HG03060 (cell line): Measurements from ENCODE around the gene SYT11.
A peak's percentile ranks its signal among the peaks of the same experiment; 100 is the strongest.
"Not testable (repeated sequence)": the region's sequence is repeated elsewhere in the genome, so short reads cannot be mapped to it uniquely, and the experiment has no call there.

Experiments
- ATAC-seq: cut with Tn5 transposase; IDR thresholded peaks from one replicate; pipeline ENCODE4 v1.9.1; 2021; ENCODE audit warnings: low read depth, moderate number of reproducible peaks; ENCODE audit not compliant: unreplicated experiment

The SYT11 gene

DNA sequence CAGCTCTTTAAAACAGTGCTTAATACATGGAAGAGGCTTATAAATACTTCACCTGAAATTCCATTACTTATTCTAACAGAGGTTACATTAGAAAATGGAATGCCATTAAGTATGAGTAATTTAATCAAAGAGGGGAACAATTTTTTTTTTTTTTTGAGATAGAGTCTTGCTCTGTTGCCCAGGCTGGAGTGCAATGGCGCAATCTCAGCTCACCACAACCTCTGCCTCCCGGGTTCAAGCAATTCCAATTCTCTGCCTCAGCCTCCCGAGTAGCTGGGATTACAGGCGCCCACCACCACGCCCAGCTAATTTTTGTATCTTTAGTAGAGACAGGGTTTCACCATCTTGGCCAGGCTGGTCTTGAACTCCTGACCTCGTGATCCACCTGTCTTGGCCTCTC is 36.2 kb downstream of the SYT11 start:
- ATAC-seq: not testable (repeated sequence)

DNA sequence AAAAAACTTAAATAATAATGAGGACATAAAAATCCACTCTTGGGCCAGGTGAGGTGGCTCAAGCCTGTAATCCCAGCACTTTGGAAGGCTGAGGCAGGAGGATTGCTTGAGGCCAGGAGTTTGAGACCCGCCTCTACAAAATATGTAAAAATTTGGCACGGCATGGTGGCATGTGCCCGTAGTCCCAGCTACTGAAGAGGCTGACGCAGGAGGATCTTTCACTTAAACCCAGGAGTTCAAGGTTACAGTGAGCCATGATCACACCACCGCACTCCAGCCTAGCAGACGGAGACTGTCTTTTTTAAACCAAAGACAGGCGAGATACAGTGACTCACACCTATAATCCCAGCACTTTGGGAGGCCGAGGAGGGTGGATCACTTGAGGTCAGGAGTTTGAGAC is 37.1 kb downstream of the SYT11 start:
- ATAC-seq: not testable (repeated sequence)

DNA sequence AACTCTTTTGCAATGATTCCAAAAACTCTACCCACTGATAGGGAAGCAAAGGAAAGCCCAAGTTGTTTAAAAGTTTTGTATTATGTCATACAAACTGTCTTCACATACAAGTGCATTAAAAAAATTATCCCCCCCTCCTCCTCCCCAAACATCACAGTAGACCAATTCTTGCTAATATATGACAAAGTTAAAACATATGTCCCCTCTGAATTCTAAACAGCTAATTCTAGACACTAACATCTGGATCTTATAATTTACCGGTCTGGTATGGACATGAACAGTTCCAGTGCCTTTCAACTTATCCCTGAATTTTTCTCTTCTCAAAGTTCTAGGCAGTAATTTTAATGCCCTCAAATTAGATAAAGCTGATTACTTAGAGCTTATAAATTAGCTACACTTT is 38.4 kb downstream of the SYT11 start:
- ATAC-seq: no peak

DNA sequence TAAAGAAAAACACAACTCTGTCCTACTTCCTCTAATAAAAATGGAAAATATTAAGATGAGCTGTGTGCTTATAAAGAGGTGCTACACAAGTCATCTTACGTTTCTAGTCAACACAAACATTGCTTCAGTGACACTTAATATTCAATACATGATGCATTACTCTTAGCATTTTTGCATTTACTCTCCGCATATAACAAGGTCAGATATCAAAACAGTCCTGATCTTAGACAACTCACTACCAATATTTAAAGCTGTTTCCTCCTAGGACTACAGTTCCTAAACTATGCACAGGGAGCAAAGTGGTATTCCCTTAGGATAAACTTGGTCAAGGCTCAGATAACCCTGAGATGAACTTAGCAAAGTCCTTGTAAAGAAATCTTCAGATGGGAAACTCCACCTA is 39.5 kb downstream of the SYT11 start:
- ATAC-seq: no peak

DNA sequence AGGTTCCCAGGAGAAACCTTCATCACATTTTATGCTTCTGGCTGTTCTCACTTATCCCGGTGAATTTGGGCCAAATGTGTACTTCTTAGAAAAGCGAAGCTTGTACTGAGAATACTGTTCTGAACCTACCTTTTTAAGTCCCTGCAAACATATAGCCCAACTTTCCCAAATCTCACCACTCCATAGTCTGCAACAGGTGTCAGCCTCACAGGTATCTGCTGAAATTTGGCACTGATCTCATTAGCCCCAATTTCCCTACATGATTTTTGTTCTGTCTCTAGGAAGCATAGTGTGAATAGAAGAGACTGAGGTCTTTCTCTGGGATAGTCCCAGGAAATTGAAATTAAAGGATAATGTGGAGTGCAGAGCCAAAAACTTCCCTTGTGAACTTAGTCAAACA is 40.3 kb downstream of the SYT11 start:
- ATAC-seq: no peak

DNA sequence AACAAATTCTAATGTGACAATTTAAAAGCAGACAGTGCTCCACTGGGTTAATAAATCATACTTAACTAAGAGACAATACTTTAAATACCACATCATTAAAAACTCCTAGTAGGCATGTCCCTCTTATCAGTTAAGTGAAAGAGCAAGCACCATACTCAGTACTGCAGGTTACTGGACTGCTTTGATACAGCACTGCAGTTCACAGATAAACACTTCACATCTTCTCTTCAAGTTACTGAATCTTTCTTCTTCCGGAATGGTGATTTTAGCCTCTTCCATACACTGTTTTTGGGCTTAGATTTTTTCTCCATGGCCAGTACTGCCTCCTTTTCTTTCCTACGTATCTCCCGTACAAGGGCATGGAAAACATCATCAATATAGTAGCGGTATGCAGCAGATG is 40.8 kb downstream of the SYT11 start:
- no peak for ATAC-seq

DNA sequence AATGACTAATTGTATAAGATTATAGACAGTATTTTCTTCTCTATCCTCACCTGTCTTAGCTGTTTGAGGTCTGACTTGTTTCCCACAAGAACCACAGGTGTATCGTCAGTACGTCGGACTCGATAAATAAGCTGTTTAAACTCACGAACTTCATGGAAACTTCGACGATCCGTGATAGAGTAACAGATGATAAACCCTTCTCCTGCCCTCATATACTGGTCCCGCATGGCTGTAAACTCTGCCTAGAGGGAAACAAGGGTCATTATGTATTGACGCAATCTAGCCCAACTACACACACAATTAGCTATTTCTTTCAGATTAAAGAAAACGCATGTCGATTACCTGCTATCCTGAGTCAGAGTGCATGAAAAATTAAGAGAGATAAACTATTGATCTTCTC is 44.9 kb downstream of the SYT11 start:
- no peak for ATAC-seq

DNA sequence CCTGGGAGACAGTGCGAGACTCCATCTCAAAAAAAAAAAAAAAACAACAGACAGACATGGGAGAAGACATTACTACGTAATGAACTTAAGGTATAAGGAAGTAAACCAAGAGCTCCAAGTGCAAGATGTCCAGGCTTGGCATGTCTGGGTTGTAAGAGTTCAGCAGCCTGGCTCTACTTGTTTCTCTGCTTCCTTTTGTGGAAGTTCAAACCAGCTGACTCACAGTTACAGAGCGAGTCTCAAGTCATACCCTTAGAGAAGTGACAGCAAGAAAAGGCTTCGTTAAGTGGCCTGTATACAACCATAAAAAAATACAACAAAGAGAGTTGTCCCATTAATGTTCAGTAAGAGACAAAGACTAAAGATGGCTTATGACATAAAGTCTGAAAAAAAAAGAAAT is 50.5 kb downstream of the SYT11 start:
- ATAC-seq: no peak

DNA sequence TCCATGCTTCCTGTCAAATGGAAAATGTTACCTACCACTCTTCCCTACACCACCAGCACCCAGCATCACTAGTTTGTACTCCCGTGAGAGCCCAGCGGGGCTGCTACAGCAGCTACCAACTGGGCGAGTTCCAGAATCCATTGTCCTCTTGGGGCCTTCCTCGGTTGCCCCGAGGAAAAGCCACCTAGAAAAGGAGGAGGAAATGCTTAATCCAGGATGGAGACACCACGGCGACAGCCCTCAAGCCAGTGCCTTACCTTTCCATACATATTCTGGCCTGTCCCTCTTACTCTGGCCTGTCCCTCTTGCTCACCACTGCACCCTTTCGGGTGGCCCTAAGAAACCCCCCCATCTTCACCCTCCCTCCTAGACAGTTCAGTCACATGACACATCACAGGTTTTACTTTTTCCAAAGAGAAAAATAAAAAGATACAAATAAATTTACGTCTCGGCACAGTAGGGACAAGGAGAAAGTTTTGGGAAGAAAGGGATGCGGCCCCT is 51.3 kb downstream of the SYT11 start:
- ATAC-seq: no peak

DNA sequence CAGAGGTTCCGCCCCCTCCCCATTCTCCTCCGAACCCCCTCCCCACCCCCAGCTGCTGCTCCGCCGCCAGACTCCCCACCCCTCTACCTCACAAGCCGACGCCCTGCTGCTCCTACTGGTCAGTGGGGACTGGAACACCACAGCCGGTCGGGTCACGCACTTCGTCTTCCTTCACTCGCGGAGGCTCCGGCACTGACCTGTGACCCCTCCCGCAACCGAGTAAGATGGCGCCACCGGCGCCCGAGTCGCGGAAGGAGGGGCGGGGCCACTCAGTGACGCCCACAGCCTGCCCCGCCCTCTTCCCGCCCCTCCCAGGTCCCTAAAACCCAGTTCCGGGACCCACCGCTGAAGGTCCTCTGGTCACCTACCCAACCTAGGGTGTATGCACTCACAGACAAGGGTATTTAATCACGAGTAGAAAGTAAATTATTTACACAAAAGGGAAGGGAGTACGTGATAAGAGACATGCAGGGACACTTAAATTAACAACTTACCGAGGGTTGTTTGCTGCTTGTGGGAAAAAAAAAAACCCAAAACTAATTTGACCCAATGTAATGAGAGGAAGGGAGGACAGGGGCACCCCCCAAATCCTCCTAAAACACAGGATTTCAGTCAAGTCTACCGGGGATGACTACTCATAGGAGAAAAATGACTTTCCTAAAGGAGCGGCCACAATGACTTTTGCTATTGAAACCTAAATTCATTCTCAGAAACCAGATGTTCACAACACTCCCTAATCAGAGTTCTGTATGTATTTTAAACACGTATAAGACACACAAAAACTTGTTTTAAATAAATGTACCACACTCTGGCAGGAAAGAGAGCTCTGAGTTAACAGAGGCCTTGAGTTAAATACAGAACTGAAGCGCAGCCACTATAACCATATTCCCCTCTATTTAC is 52.0 kb downstream of the SYT11 start, which contains the start of gene RIT1:
TSS of gene RIT1 (minus strand) at position 194 of the 900 bp plus-strand sequence. CDS start 588 bp downstream, outside the sequence.
- ATAC-seq: peak; percentile 54

DNA sequence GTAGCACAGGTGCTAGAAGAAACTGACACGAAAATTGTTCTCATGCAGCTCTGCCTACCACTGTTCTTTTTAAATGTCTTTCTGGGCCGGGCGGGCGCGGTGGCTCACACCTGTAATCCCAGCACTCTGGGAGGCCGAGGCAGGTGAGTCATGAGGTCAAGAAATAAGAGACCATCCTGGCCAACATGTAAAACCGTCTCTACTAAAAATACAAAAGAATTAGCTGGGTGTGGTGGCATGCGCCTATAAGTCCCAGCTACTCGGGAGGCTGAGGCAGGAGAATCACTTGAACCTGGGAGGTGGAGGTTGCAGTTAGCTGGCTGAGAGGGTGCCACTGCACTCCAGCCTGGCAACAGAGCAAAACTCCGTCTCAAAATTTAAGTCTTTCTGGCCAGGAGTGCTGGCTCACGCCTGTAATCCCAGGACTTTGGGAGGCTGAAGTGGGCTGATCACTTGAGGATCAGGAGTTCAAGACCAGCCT is 52.7 kb downstream of the SYT11 start:
- no peak for ATAC-seq

DNA sequence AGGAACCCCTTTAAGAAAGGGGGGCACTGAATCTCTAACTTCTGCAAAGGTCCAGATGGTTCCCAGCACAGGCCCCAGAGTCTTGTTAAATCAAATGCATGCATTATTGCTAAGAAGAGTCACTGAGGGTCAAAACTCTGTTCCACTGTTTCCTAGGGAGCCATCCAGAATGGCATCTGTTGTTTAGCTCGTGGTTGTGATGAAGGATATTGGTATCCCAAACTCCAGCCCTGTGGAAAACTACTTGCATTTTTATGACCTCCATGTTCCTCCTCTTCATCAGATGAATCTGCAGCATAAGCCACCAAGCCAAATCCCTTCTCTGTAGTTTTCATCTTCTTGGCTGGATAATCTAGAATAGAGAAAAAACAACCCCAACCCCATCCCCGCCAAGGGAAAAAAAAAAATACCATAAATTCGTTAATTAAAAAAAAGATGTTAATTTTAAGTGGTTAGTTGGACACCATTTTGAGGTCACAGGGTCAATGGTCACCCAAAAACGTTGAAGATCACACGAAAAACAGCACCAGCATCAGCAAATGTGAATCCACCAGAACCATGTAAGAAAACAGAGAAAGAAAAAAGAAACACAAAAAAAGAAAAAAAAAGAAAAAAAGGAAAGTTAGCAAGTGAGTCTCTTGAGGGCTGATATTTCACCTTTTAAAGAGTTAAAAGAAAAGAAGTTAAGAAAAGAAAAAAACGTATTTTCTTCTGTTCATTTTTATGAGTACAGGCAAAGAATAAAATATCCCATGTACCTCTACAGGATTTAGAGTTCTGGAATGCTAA is 54.8 kb downstream of the SYT11 start:
- ATAC-seq: no peak

DNA sequence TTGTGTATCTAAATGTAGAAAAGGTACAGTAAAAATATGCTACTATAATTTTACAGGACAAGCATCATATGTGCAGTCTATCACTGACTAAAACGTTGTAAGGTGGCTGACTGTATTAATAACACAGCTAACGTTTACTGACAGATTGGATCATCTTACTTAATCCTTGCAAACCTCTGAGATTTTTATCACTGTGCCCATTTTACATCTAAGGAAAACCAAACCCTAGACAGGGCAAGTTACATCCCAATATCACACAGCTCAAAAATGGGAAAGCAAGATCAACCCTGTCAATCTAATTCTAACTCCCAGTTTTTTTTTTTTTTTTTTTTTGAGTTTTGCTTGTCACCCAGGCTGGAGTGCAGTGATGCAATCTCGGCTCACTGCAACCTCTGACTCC is 59.3 kb downstream of the SYT11 start:
- no peak for ATAC-seq

DNA sequence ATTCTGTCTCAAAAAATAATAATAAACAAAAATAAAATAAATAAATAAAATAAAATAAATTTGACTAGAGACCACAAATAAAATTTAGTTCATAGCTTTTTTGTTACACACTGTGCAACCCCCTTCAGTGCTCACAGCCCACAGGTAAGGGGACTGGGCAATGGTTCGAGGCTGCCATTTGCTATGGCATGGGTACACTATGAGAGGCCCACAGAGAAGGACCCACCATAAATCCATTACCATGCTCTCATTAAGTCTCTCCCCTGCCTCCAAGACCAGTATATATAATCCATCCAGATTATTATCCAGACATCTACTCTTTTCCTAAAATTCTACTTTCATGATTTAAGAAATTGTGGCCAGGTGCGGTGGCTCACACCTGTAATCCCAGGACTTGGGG is 60.4 kb downstream of the SYT11 start:
- ATAC-seq: no peak

DNA sequence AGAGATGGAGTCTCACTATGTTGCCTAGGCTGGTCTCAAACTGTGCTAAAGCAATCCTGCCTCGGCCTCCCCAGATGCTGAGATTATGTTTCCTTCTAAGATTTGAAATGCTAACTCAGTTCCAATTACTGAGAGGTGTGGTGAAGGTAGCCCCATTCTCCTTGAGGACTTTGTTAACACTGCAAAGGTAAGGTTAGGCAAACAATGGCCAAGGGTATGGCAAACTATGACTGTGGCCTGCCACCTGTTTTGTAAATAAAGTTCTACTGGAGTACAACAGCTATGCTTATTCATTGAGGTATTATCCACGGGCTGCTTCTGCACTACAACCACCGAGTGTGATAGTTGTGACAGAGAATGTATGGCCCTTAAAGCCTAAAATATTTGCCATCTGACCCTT is 61.4 kb downstream of the SYT11 start:
- ATAC-seq: no peak

DNA sequence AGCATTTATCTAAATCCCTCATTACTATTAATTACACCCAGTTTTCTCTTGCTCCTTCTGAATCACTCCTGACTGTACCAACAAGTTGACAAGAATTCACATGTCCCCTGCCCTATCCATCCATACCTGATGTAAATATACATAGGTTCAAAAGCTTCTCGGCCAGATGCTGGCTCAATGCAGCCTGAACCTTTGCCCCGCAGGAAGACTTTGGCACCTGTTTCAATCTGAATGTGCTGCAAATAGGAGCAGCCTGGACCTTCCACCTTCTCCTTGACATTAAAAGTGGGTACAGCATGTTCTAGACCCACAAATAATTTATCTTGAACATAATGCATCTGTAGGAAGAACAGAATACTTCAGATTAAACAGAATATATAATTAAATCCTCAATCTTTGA is 66.1 kb downstream of the SYT11 start:
- no peak for ATAC-seq

DNA sequence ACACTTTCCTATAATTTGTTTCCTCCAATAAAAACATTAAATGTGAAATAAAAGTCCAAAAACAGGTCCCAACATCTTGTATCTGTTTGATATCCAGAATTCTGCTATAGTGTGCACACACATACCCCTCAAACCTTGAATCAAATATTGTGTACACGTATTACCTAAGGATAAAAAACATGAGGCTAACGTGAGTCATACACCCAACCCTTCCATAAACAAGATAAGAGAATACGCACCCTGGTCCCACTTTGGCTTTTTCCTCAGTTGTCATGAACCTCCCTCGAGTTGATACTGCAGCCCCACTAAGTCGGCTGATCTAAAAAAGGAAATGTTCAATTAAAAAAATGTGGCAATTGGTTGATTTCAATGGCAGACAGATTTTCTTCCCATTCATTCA is 69.7 kb downstream of the SYT11 start:
- ATAC-seq: no peak

DNA sequence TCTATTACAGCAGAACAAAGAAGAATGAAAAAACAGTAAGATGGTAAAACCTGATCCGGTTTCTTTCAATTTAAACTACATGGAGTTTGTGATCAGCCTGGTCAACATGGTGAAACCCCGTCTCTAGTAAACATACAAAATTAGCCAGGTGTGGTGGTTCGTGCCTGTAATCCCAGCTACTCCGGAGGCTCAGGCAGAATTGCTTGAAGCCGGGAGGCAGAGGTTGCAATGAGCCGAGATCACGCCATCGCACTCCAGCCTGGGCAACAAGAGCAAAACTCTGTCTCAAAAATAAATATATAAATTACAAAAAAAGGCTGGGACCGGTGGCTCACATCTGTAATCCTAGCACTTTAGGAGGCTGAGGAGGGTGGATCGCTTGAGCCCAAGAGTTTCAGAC is 71.4 kb downstream of the SYT11 start:
- not testable (repeated sequence) for ATAC-seq

DNA sequence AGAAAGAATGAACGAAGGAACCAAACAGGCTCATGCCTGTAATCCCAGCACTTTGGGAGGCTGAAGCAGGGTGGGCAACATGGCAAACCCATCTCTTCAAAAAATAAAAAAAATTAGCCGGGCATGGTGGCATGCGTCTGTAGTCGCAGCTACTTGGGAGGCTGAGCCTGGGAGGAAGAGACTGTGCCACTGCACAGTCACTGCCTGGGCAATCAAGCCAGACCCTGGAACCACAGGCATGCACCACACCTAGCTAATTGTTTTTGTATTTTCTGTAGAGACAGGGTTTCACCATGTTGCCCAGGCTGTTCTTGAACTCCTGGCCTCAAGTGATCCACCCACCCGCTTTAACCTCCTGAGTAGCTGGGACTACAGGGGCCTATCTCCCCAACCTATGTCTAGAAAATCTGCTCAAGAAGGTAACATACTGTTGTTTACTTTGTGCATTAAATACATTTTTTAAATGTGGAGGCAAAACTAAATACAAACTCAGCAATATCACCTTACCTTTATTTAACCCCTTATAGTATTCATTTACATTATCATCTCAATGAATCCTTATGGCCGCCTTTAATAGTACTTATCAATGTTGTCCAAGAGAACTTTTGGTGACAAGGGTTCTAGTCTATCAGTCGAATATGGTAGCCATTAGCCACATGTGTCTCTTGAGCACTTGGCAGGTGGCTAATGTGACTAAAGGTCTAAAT is 72.1 kb downstream of the SYT11 start:
- ATAC-seq: no peak

DNA sequence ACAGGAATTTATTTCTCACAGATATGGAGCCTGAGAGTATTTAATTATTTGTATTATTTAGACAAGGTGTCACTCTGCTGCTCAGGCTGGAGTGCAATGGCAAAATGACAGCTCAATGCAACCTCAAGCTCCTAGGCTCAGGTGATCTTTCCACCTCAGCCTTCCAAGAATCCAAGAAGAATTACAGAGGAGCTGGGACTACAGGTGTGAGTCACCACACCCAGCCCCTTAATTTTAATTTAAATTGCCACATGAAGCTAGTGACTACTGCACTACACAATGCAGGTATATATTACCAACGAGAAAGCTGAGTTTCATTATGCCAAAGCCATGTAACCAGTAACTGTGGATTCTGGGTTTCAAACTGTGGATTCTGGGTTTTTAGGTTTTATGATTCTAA is 72.7 kb downstream of the SYT11 start:
- no peak for ATAC-seq

DNA sequence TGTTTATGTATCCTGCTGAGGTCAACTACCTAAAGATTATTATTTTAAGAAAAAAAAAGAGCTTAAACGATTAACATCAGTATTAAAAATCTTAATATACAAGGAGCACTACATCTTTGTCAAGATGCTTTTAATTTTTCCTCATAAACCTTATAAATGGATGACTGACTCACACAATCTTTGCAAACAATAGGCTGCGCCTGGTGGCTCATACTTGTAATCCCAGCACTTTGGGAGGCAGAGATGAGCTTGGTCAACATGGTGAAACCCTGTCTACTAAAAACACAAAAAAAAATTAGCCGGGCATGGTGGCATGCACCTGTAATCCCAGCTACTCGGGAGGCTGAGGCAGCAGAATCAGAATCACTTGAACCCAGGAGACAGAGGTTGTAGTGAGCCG is 73.1 kb downstream of the SYT11 start:
- ATAC-seq: no peak
